GM19372 (cell line): Measurements from ENCODE around the gene FOXI1.
"Not testable (repeated sequence)": the region's sequence is repeated elsewhere in the genome, so short reads cannot be mapped to it uniquely, and the experiment has no call there.

Experiments
- ATAC-seq: cut with Tn5 transposase; IDR thresholded peaks from one replicate; pipeline ENCODE4 v1.9.1; 2021; ENCODE audit warnings: mild to moderate bottlenecking, low read depth, moderate library complexity; ENCODE audit not compliant: unreplicated experiment

Gene FOXI1

DNA sequence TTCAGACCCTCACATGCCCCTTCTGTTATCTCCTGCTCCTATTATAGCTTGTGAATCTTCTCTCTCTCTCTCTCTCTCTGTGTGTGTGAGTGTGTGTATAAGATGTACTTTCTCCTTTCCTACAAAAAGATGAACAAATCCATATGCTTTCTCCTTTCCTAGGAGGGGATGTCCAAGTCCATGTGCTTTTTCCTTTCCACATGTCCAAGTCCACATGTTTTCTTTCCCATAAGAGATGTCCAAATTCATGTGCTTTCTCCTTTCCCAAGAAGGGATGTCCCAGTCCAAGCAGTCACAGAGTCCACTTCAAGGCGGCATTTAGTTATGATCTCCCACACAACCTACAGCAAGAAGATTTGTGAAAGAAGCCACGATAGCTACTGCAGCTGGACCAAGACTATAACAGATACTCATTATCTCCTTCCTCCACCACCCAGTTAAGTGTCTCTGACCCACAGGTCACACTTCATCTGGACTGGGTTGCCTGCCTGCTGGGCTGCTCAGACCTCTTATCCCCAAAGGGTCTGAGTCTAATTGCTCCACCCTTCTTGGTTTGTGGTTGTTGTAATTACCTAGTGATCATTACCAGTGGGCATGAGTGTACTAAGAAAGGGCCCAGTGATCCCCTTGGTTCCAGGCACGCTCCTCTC lies 18.4 kb upstream of the FOXI1 start:
- no peak for ATAC-seq

DNA sequence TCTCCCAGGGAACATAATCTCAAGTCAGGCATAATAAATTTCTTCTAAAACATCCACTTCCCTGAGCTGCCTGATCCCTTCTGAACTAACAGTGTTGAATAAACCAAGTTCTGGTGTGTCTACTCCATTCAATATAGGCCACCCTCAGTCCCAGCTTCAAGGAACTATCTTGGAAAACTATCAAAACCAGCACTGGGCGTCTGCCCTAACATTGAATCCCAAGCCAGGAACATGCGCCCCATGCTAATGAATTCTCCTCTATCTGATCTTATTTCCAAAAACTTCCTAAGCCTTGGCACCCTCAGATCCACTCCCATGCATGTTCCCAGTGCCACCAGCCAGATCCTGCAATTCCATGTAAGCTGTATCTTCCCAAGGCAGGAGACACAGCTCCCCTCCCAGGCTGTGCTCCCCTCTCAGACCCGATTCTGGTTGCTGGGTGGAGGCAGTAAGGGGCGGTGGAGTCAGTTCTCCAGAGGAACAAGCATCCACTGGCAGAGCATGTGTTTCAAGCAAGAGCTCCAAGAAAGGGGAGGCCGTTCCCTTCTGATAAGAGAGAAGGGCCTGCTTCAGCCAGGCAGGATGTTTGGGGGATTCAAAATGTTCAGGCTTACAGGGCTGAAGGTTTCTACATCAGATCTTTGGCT lies 13.1 kb upstream of the FOXI1 start:
- ATAC-seq: no peak

DNA sequence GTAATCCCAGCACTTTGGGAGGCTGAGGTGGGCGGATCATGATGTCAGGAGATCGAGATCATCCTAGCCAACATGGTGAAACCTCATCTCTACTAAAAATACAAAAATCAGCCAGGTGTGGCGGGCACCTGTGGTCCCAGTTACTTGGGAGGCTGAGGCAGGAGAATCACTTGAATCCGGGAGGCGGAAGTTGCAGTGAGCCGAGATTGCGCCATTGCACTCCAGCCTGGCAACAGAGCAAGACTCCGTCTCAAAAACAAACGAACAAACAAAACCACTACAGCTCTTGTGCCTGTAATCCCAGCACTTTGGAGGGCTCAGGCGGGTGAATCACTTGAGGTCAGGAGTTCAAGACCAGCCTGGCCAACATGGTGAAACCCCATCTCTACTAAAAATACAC lies 11.4 kb upstream of the FOXI1 start:
- ATAC-seq: not testable (repeated sequence)

DNA sequence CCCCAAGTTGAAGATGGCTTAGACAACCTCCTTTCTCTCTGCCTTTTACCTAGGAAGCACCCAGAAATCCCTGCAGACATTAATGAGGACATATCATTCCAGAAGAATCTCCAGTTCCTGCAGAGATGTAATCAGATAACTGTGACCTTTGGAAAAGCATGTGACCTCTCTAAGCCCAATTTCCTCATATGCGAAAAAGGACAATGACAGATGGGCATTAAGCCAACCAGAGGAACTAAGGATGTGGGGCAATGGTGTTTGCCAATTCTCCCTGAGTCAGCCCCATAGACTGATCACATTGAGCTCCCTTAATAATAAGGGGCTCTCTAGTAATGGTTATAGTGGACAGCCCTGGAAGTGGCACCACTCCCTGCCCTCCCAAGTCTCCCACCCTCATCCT lies 10.1 kb upstream of the FOXI1 start:
- ATAC-seq: no peak

DNA sequence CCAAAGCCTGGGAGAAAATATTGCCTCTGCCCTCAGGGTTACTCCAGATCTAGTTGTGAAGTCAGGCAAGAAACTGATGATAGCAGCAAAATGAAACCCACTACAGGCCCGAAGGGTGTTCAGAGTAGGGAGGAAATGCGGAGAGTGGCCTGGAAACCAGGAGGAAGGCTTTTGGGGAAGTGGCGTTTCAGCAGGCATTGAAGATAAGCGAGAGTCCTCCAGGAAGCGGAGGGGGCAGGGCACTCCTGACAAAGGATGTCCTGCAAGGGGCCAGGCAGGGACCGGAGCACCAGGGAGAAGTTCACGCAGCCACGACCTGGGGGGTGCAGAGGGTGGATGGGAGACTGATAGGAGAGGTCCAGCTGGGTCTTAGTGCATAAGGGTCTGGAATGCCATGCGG lies 7.8 kb upstream of the FOXI1 start:
- ATAC-seq: no peak

DNA sequence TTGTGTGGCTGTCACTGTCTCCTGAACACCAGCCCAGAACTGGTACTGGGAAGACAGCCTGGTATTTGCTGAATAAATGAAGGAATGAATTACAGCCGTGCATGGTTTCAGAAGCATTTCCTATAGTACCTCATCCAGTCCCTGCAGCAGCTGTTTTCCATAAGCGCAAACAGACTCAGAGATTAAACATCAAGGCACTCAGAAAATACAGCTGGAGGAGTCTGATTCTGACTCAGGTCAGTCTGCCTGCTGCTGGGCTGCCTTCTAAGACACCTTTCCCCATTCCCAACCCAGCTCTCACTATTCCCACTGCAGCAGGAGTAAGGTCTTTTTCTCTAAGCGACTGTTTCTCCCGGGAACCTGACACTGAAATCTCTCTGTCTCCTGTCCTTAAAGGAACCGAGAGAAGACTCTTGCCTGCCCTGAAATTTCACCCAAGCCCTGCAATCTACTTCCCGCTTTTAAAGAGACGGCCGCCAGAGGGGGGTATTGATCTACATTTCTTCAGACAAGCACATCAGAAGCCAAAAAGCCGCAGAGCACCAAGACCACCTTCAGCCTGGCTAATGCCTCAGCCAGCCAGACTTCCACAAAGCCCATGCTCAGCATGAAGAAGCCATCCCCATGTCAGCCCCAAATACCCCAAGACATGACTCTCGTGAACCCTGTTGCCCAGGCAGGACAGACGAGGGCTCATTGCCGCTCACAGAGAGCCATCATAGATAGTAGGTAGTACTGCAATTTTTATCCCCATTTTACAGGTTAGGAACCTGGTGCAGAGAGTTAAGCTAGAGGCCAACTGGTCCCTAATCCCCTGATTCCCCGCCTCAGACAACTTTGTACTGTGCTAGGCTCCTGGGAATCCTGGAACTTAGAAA lies 5.4 kb upstream of the FOXI1 start:
- peak; percentile 50 for ATAC-seq

DNA sequence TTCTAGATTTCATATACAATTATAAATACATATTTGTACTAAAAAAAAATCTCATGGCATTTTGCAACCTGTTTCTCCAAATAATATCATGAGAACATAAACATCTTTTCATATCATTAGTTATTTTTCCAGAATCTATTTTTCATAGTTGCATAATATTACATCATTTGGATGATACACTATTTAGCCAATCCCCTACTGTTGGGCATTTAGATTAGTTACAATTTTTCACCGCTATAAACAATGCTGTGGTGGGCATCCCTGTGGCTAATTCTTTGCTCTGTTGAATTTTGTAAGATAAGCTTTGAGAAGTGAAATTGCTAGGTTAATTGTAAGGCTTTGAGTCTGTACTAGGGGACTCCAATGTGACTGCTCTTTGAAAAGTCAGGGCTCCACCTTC lies 2.2 kb upstream of the FOXI1 start:
- ATAC-seq: no peak

DNA sequence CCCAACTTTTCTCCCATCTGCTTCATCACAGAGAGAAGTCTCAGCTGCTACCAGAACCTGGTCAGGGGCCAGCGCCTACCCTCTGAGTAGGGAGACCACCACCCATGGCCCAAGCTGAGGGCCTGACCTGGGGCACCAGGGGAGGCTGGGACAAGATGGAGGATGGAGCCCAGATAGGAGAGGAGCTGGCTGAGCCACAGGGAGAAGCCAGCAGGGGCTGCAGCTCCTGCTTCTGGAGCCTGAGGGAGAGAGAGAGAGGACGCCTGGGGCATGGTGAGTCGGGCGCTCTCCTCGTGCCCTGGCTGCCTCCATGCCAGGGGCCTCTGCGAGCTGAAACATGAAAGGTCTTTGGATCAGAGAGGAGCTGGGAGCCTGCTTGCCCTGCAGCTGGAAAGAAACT lies 1.4 kb upstream of the FOXI1 start:
- no peak for ATAC-seq

DNA sequence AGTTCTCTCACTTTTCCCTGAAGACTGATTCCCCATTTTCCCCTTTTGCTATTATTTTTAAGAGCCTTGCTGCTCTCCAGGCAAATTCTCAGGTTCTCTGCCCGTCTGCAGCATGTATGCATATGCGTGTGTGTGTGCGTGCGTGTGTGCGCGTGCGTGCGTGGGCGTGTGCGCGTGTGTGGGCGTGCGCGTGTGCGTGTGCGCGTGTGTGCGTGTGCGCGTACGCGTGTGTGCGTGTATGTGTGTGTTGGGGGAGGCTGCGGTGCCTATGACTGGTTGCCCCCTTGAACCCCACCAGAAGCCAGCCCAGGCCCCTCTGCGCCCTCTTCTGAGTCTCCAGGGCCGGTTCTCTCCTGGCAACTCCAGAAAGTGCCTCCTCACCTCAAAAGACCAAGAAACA lies 987 bp upstream of the FOXI1 start:
- no peak for ATAC-seq

DNA sequence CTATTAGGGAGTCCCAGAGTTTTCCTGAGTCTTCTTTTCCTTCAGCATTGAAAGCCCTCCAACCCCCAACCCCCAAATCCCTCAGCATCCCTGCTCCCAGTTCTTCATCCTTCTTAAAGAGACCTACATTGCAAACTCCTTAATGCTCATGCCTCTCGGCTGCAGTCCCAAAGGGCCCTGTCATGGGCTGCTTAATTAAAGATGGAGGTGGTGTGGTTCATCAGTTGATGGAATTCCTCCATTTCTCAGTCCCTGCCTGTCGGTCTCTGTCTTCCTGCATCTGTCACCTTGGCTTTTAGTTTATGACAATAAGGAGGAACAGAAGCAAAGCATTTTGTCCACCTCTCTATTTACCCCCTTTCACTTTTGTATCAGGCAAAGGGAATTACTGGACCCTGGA lies 2.0 kb downstream of the FOXI1 start:
- ATAC-seq: no peak

DNA sequence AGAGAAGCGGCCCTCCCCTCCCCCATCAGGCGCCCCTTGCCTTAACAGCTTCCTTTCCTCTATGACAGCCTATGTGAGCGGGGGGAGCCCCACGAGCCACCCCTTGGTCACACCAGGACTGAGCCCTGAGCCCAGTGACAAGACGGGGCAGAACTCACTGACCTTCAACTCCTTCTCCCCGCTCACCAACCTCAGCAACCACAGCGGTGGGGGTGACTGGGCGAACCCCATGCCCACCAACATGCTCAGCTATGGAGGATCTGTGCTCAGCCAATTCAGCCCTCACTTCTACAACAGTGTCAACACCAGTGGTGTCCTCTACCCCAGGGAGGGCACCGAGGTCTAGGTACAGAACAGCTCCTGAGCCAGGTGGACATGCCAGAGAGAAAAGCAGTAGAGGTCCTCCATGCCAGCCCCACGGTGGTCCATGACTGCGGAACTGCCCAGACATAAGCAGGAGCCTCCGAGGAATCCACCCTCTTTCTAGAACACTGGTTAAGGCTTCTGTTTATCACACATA lies 2.6 kb downstream of the FOXI1 start:
- no peak for ATAC-seq

DNA sequence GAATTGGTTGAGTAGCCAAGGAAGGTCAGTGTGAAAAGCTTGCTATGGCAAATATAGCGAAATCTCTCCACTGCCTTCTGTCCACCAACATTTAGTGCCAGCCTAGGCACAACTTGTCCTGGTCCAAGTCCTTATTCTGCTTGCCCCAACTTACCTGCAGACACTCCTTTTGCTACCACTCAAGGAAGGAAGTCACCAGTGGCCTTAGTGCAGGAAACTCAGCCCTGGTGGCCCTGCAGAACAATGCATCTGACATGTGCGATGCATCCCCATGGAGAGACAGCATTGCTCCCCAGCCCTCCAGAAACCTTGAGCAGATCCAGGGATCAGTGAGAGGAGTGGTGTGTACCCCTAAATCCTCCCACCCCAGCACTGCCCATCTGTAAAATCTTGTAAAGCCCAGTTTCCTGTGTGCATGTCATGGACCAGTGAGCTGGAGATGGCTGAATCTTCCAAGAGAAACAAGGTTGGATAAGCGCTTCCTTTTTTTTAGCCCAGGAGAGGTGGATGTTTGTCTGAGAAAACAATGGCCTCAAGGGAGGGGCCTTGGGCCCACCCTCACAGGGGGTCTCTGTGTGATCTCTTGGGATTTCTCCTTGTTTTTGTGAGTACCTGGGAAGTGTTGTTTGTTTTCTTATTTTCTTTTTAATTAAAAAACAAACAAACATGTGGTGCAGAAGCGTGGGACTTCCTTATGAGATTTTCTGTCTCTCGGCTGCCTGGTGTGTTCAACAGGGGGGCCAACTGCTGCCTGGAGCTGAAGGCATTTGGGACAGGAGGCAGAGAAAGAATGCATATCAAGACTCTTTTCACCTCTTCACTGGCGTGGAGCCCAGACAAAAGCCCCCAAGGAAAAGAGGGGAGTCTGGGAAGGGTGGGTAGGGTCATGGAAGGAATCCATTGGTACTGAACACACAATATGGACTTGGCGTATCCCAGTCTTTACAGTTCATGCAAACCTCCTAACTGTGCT lies 3.6 kb downstream of the FOXI1 start:
- no peak for ATAC-seq

DNA sequence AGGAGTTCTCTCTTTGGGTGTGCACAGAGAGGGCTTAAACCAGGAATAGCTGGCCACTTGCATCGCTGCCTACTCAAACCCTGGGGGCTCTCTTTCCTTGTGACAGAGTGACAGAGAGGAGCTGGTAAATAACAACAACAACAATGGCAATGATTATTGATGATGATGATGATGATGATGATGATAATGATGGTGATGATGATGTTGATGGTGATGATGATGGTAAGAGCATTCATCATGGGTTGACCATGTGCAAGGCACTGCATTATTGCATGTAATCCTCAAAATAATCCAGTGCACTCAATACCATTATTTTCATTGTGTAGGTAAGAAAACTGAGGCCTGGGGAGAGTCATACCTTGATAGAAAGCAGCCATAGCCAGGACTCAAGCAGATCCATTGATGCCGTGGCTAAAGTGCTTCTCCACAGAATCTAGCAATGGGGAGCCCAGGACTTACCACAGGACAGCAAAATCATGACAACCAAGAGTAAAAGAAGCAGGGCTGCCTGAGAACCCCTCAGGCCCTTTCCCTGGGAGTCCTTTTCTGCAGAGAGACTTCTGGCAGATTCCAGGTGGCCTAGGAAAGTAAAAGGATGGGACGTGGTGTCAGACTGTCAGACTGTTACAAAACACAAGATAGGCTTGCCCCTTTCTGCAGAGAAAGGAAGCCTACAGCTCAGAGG lies 4.8 kb downstream of the FOXI1 start:
- no peak for ATAC-seq

DNA sequence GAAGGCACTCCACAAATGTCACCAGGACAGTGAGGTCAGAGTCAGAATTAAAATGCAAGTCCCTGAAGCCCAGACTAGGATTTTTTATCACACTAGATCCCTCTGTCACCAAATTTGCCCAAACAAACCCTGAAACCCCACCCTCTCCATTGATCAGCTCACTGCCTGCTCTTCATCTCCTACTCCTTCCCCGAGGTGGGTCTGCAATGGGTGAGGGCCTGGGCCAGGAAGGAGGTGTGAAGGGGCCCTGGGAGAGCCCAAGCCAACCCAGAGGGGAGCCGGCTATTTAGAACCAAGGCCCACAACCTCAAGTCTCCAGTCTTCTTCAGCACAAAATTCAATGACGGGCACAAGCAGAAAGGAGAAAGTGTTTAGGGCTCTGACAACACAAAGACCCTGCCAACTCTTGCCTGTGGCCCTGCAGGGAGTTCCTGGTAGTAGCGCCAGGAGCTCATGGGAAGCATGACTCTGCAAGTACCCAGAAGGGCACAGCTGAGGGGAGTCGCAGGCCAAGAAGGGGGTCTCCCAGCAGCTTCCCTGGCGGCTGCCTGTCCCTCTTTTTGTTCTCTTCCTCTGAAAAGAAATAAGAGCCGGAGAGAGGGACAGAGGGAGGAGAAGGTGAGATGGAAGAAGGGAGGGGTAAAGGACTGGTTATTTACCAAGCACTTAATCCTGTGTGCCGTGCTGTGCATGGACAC lies 5.5 kb downstream of the FOXI1 start:
- ATAC-seq: no peak

DNA sequence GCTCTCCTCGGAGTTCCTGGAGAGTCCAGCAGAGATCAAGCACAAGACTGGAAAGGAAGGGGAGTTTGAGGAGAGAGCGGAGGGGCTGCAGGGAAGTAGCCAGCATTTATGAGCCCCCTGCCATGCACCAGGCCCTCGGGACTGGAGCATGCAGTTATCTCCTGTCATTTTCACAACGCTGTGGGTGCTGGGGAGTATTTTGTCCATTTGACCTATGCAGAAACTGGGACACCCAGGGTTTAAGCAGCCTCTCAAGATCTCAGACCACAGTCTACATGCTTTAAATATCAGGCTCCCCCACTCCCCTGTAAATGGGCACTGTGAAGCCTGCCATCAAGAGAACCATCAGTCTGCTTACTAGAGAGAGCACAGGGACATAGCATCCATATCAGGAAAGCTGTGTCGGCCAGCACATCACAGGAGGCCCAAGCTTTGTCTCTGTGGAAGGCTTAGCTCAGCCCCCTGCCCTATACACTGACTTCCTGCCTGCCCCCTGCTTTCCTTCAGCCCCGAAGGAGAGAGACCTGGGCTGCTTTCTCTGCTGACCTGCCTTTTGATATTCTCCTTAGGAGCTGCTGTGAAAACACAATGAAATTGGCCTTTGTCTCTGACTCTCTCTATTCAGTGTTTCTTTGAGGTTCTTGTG lies 7.3 kb downstream of the FOXI1 start:
- no peak for ATAC-seq

DNA sequence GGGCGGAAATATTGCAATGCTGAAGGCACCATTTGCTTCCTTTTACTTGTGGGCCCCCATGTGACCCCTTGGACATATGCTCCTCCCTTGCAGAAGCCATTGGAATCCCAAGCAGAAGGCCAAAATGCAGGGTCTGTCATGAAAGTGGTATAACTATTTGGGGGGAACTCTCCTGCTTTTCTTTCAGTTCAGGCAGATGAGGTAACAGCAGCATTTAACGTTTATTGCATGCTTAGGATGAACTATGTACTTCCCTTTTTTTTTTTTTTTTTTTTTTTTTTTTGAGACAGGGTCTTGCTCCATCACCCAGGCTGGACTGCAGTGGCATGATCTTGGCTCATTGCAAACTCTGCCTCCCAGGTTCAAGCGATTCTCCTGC lies 7.8 kb downstream of the FOXI1 start:
- no peak for ATAC-seq

DNA sequence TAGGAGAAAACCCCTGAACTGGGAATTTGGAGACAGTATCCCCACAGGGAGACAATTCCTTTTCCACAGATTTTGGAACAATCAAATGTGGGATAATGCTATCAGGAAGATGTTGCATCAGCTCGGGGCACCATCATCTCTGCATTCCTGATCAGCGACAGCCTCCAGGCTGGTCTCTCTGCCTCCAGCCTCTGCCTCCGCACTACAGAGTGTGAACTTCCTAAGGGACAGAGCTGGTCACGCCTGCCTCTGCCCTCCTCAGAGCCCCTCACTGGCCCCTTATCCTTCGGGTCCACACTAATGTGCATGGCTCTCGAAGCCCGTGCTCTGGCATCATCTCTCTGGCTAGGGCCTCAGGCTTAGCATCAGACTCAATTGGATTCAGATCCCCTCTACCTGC lies 8.6 kb downstream of the FOXI1 start:
- no peak for ATAC-seq

DNA sequence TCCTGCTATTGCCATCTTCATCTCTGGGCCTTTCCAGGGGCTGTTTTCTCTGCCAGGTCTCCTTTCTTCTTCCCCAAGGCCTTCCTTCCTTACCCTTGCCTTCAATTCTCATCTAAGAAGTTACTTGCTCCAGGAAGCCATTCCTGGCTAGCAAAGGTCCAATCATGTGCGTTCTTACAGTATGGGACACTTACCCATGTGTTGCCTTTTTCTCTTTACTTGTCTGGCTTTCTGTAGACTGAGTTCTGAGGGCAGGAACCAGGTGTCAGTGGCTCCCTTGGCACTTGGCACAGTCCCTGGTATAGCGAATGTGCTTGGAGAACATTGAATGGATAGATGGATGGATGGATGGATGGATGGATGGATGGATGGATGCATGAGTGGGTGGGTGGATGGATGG lies 10.2 kb downstream of the FOXI1 start:
- no peak for ATAC-seq

DNA sequence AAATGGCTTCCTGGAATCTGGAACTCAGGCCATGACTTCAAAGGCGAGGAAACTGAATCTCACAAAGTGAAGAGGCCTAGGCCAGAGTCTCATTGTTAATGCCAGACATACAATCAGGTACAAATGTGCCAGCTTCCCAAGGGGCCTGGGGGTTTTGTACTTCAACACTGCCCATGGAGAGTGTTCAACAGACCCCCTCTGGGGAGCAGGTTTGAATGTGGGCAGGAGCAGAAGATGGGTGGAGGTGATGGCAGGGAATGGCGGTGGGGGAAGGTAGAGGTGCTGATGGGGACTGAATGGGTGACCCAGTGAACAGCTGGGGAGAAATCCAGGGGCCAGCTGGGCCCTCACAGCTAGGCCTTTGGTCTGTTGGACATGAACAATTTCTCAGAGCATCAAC lies 12.0 kb downstream of the FOXI1 start:
- no peak for ATAC-seq
